WTC11 (cell line): ENCODE data around the gene DNAH1. TPM values are rescaled to one million over a fixed set of nuclear protein-coding genes. Genes with fewer than 3 reads are reported as not detected.

Experiments
- ATAC-seq: fragments of 200-7000 bp; cut with Tn5 transposase; 2 replicates; pipeline ENCODE4 v1.10.0; 2021; ENCODE audit warnings: mild to moderate bottlenecking, moderate library complexity
- CTCF ChIA-PET: fragments of 300-600 bp; sonication (Branson Sonifier 250); formaldehyde crosslinking; loops from one replicate; lab custom pipeline; 2021; ENCODE audit warnings: antibody characterized with exemption; lab: Charles Lee
- POLR2A ChIA-PET: fragments of 350-600 bp; sonication (Branson Sonifier 250); formaldehyde crosslinking; loops from one replicate; lab custom pipeline; 2021; ENCODE audit warnings: antibody characterized with exemption; lab: Charles Lee
- DNase-seq: peaks from one replicate; pipeline ENCODE4 v3.0.0; 2021; ENCODE audit warnings: low spot score
- H3K27ac Mint-ChIP-seq: 2 replicates; pipeline ENCODE4 v1.8.0; 2021; ENCODE audit warnings: mixed read lengths
- H3K27me3 Mint-ChIP-seq: 2 replicates; pipeline ENCODE4 v1.8.0; 2021; ENCODE audit warnings: low read depth, mild to moderate bottlenecking, moderate library complexity, mixed read lengths
- H3K36me3 Mint-ChIP-seq: 2 replicates; pipeline ENCODE4 v1.8.0; 2021; ENCODE audit warnings: mixed read lengths
- H3K4me1 Mint-ChIP-seq: 2 replicates; pipeline ENCODE4 v1.8.0; 2022; ENCODE audit warnings: mixed read lengths
- H3K4me3 Mint-ChIP-seq: 2 replicates; pipeline ENCODE4 v1.8.0; 2021; ENCODE audit warnings: mild to moderate bottlenecking, moderate library complexity, mixed read lengths
- H3K9me3 Mint-ChIP-seq: 2 replicates; pipeline ENCODE4 v1.8.0; 2021; ENCODE audit warnings: mixed read lengths
- AR ChIP-seq: fragments of 250-450 bp; sonication (Bioruptor Pico); IDR thresholded peaks from 2 replicates; pipeline ENCODE4 v1.9.0; 2021; ENCODE audit warnings: mild to moderate bottlenecking
- ATF1 ChIP-seq: sonication (generic); formaldehyde crosslinking; IDR thresholded peaks from 2 replicates; pipeline ENCODE4 v1.8.1; 2023; ENCODE audit warnings: mild to moderate bottlenecking, moderate library complexity, missing genetic modification reagents
- ATF6 ChIP-seq: sonication (generic); formaldehyde crosslinking; IDR thresholded peaks from 2 replicates; pipeline ENCODE4 v1.8.1; 2023; ENCODE audit warnings: mild to moderate bottlenecking, missing genetic modification reagents
- CDX4 ChIP-seq: fragments of 250-450 bp; sonication (Bioruptor Pico); IDR thresholded peaks from 2 replicates; pipeline ENCODE4 v1.9.0; 2021; ENCODE audit warnings: moderate library complexity, mild to moderate bottlenecking, inconsistent platforms, borderline replicate concordance
- ELF4 ChIP-seq: sonication (generic); formaldehyde crosslinking; IDR thresholded peaks from 2 replicates; pipeline ENCODE4 v1.8.1; 2022; ENCODE audit warnings: low read depth, mild to moderate bottlenecking, moderate library complexity, missing genetic modification reagents
- FOXJ3 ChIP-seq: sonication (generic); formaldehyde crosslinking; IDR thresholded peaks from 2 replicates; pipeline ENCODE4 v1.9.0; 2021; ENCODE audit warnings: missing genetic modification reagents, mild to moderate bottlenecking, borderline replicate concordance
- FOXK1 ChIP-seq: sonication (generic); formaldehyde crosslinking; IDR thresholded peaks from 2 replicates; pipeline ENCODE4 v1.8.0; 2022; ENCODE audit warnings: mild to moderate bottlenecking, moderate library complexity, missing genetic modification reagents
- IRF1 ChIP-seq: sonication (generic); formaldehyde crosslinking; IDR thresholded peaks from 2 replicates; pipeline ENCODE4 v1.8.0; 2023; ENCODE audit warnings: missing genetic modification reagents
- JUN ChIP-seq: sonication (generic); formaldehyde crosslinking; IDR thresholded peaks from 2 replicates; pipeline ENCODE4 v1.8.0; 2023; ENCODE audit warnings: mild to moderate bottlenecking, missing genetic modification reagents
- MLX ChIP-seq: sonication (generic); formaldehyde crosslinking; IDR thresholded peaks from 2 replicates; pipeline ENCODE4 v1.8.1; 2023; ENCODE audit warnings: mild to moderate bottlenecking, missing genetic modification reagents, moderate library complexity
- MXD4 ChIP-seq: fragments of 250-450 bp; sonication (Bioruptor Pico); IDR thresholded peaks from 2 replicates; pipeline ENCODE4 v1.8.0; 2021; ENCODE audit warnings: mild to moderate bottlenecking, moderate library complexity, borderline replicate concordance
- MYBL2 ChIP-seq: sonication (generic); formaldehyde crosslinking; IDR thresholded peaks from 2 replicates; pipeline ENCODE4 v1.8.1; 2023; ENCODE audit warnings: mild to moderate bottlenecking, moderate library complexity, missing genetic modification reagents
- NFYB ChIP-seq: sonication (generic); formaldehyde crosslinking; conservative IDR thresholded peaks from 2 replicates; pipeline ENCODE4 v1.8.0; 2022; ENCODE audit warnings: low read depth, missing genetic modification reagents
- PRDM15 ChIP-seq: sonication (generic); formaldehyde crosslinking; IDR thresholded peaks from 2 replicates; pipeline ENCODE4 v1.8.0; 2022; ENCODE audit warnings: missing genetic modification reagents
- TEAD1 ChIP-seq: sonication (generic); formaldehyde crosslinking; IDR thresholded peaks from 2 replicates; pipeline ENCODE4 v1.8.0; 2022; ENCODE audit warnings: mild to moderate bottlenecking, missing genetic modification reagents
- USF2 ChIP-seq: sonication (generic); formaldehyde crosslinking; IDR thresholded peaks from 2 replicates; pipeline ENCODE4 v1.8.1; 2023; ENCODE audit warnings: mild to moderate bottlenecking, missing genetic modification reagents, moderate library complexity
- ZMAT4 ChIP-seq: fragments of 250-450 bp; sonication (Bioruptor Pico); IDR thresholded peaks from 2 replicates; pipeline ENCODE4 v1.9.0; 2021; ENCODE audit warnings: mild to moderate bottlenecking
- ZNF396 ChIP-seq: fragments of 250-450 bp; sonication (Bioruptor Pico); IDR thresholded peaks from 2 replicates; pipeline ENCODE4 v1.8.0; 2021; ENCODE audit warnings: mild to moderate bottlenecking, moderate library complexity, borderline replicate concordance
- total RNA-seq: library from RNA; stranded (reverse); gene quantifications from 3 replicates; pipeline ENCODE4 v1.2.3, GENCODE V29; 2021

Gene DNAH1
- total RNA-seq, 1 experiment from 2014 or later, result 1.5 TPM

GRCh38 chr3:52379610-52380009 is 63.5 kb downstream of the DNAH1 start:
- Mint-ChIP-seq H3K27me3 (peaks cover 5% of the 10 kb centered on the region; the same call in 1 of the 2 replicates), H3K4me1 (peaks cover under 1% of the 10 kb centered on the region; the same call in 1 of the 2 replicates), H3K9me3 (no peaks in the 10 kb centered on the region), H3K27ac (no peak overlapping the region), H3K4me3 (no peak overlapping the region), H3K36me3 (no peaks in the 10 kb centered on the region)
- POLR2A ChIA-PET, result no interaction called here
- TF ChIP-seq FOXK1 (CRISPR knock-in tag), result no peak
- no peak for TF ChIP-seq NFYB (CRISPR knock-in tag)
- TF ChIP-seq MLX (CRISPR knock-in tag), result no peak
- no peak for TF ChIP-seq MYBL2
- no peak for TF ChIP-seq TEAD1 (CRISPR knock-in tag)
- TF ChIP-seq ELF4 (CRISPR knock-in tag), result no peak
- TF ChIP-seq AR (CRISPR knock-in tag), result no peak
- no peak for TF ChIP-seq ZNF396 (CRISPR knock-in tag)
- TF ChIP-seq USF2 (CRISPR knock-in tag), result no peak
- TF ChIP-seq PRDM15 (CRISPR knock-in tag), result no peak
- no peak for TF ChIP-seq ZMAT4 (CRISPR knock-in tag)
- no peak for TF ChIP-seq IRF1 (CRISPR knock-in tag)
- TF ChIP-seq JUN (CRISPR knock-in tag), result no peak
- no peak for TF ChIP-seq CDX4 (CRISPR knock-in tag)
- no peak for ATAC-seq
- CTCF ChIA-PET, result interaction anchor here (0.5 to 3.7 kb wide), 9 partner anchors 9 to 159 kb away, joined by 3 to 17 read pairs (median 4); no protein-coding TSS in a partner anchor
- no peak for DNase-seq

GRCh38 chr3:52380023-52380422 is 63.9 kb downstream of the DNAH1 start:
- ChIA-PET POLR2A (no interaction called here), CTCF (interaction anchor here (0.5 to 3.7 kb wide), 9 partner anchors 9 to 159 kb away, joined by 3 to 17 read pairs (median 4); no protein-coding TSS in a partner anchor)
- Mint-ChIP-seq H3K9me3 (no peaks in the 10 kb centered on the region), H3K4me3 (no peak overlapping the region), H3K27ac (no peak overlapping the region), H3K36me3 (no peaks in the 10 kb centered on the region), H3K4me1 (peaks cover 5% of the 10 kb centered on the region; the same call in 1 of the 2 replicates), H3K27me3 (peaks cover 4% of the 10 kb centered on the region; the same call in 1 of the 2 replicates)
- ATAC-seq, result no peak
- no peak for DNase-seq
- TF ChIP-seq ATF6 (CRISPR knock-in tag) (no peak), ATF1 (CRISPR knock-in tag) (no peak), IRF1 (CRISPR knock-in tag) (no peak), FOXJ3 (CRISPR knock-in tag) (no peak), MXD4 (CRISPR knock-in tag) (no peak)
